IPS-15b (cell line): ENCODE data around the gene RBM19.

Source experiments
- H3K27me3 ChIP-seq: one replicate; pipeline ENCODE4 v1.6.1; 2013; ENCODE audit warnings: low read length; ENCODE audit not compliant: control insufficient read depth, insufficient read depth
- H3K36me3 ChIP-seq: one replicate; pipeline ENCODE4 v1.6.1; 2013; ENCODE audit warnings: low read length; ENCODE audit not compliant: control insufficient read depth, insufficient read depth
- H3K4me1 ChIP-seq: one replicate; pipeline ENCODE4 v1.6.1; 2013; ENCODE audit warnings: mild to moderate bottlenecking, low read length; ENCODE audit not compliant: control insufficient read depth, insufficient read depth
- H3K4me3 ChIP-seq: one replicate; pipeline ENCODE4 v1.5.1; 2013; ENCODE audit warnings: low read depth, low read length
- H3K9ac ChIP-seq: one replicate; pipeline ENCODE4 v1.6.1; 2013; ENCODE audit warnings: low read depth, mild to moderate bottlenecking, low read length
- H3K9me3 ChIP-seq: one replicate; pipeline ENCODE4 v1.6.1; 2013; ENCODE audit warnings: mild to moderate bottlenecking, low read length; ENCODE audit not compliant: control insufficient read depth, insufficient read depth

Gene RBM19

GRCh38 chr12:113965951-113966797, at the start of gene RBM19:
TSS of gene RBM19 (minus strand) at chr12:113966325. CDS start at chr12:113966227, 98 bp downstream.
- peak within 1 kb of the TSS; percentile 80 for H3K9ac ChIP-seq
- peak within 1 kb of the TSS; percentile 95 for H3K4me3 ChIP-seq
- peaks cover 5% of the 10 kb centered on the region for H3K4me1 ChIP-seq
- no peaks in the 10 kb centered on the region for H3K9me3 ChIP-seq
- no peaks in the 10 kb centered on the region for H3K36me3 ChIP-seq
- H3K27me3 ChIP-seq: no peaks in the 10 kb centered on the region

- Histone ChIP-seq H3K4me1 (no peaks in the 10 kb centered on the region), H3K36me3 (no peaks in the 10 kb centered on the region), H3K27me3 (peaks cover 17% of the 10 kb centered on the region), H3K4me3 (no peak overlapping the region), H3K9me3 (no peaks in the 10 kb centered on the region), H3K9ac (no peak overlapping the region)
Observed at GRCh38 chr12:114015851-114016250, 49.7 kb upstream of the RBM19 start.

- H3K9ac ChIP-seq: no peak overlapping the region
- no peak overlapping the region for H3K4me3 ChIP-seq
- peaks cover 17% of the 10 kb centered on the region for H3K27me3 ChIP-seq
Observed at GRCh38 chr12:114013575-114014345, 47.6 kb upstream of the RBM19 start.

GRCh38 chr12:114012744-114013431, 46.8 kb upstream of the RBM19 start:
- H3K4me3 ChIP-seq: no peak overlapping the region
- no peak overlapping the region for H3K9ac ChIP-seq
- H3K9me3 ChIP-seq: no peaks in the 10 kb centered on the region
- H3K4me1 ChIP-seq: no peaks in the 10 kb centered on the region
- no peaks in the 10 kb centered on the region for H3K36me3 ChIP-seq
- H3K27me3 ChIP-seq: peaks cover 17% of the 10 kb centered on the region

More at GRCh38 chr12:114013575-114014345, 47.6 kb upstream of the RBM19 start:
- H3K36me3 ChIP-seq: no peaks in the 10 kb centered on the region
- no peaks in the 10 kb centered on the region for H3K4me1 ChIP-seq
- H3K9me3 ChIP-seq: no peaks in the 10 kb centered on the region

GRCh38 chr12:114011711-114012110, 45.6 kb upstream of the RBM19 start:
- Histone ChIP-seq H3K9me3 (no peaks in the 10 kb centered on the region), H3K36me3 (no peaks in the 10 kb centered on the region), H3K27me3 (peaks cover 12% of the 10 kb centered on the region), H3K4me3 (no peak overlapping the region), H3K9ac (no peak overlapping the region), H3K4me1 (no peaks in the 10 kb centered on the region)

GRCh38 chr12:114006482-114007425, 40.6 kb upstream of the RBM19 start:
- H3K9me3 ChIP-seq: no peaks in the 10 kb centered on the region
- H3K9ac ChIP-seq: no peak overlapping the region
- peaks cover 6% of the 10 kb centered on the region for H3K27me3 ChIP-seq
- H3K36me3 ChIP-seq: no peaks in the 10 kb centered on the region
- H3K4me1 ChIP-seq: no peaks in the 10 kb centered on the region
- no peak overlapping the region for H3K4me3 ChIP-seq

- H3K4me1 ChIP-seq: no peaks in the 10 kb centered on the region
- H3K4me3 ChIP-seq: no peak overlapping the region
- no peaks in the 10 kb centered on the region for H3K27me3 ChIP-seq
- H3K9ac ChIP-seq: no peak overlapping the region
- no peaks in the 10 kb centered on the region for H3K36me3 ChIP-seq
- H3K9me3 ChIP-seq: no peaks in the 10 kb centered on the region
Observed at GRCh38 chr12:114004402-114004801, 38.3 kb upstream of the RBM19 start.

GRCh38 chr12:114003286-114003685, 37.2 kb upstream of the RBM19 start:
- H3K4me3 ChIP-seq: no peak overlapping the region
- peaks cover 3% of the 10 kb centered on the region for H3K27me3 ChIP-seq
- H3K9ac ChIP-seq: no peak overlapping the region
- no peaks in the 10 kb centered on the region for H3K4me1 ChIP-seq
- no peaks in the 10 kb centered on the region for H3K9me3 ChIP-seq
- no peaks in the 10 kb centered on the region for H3K36me3 ChIP-seq

GRCh38 chr12:114001511-114002340, 35.6 kb upstream of the RBM19 start:
- Histone ChIP-seq H3K27me3 (peaks cover 6% of the 10 kb centered on the region), H3K9me3 (no peaks in the 10 kb centered on the region), H3K4me1 (no peaks in the 10 kb centered on the region), H3K36me3 (no peaks in the 10 kb centered on the region), H3K4me3 (no peak overlapping the region), H3K9ac (no peak overlapping the region)

GRCh38 chr12:114000861-114001260, 34.7 kb upstream of the RBM19 start:
- Histone ChIP-seq H3K9me3 (no peaks in the 10 kb centered on the region), H3K9ac (no peak overlapping the region), H3K27me3 (peaks cover 10% of the 10 kb centered on the region), H3K4me1 (no peaks in the 10 kb centered on the region), H3K36me3 (no peaks in the 10 kb centered on the region), H3K4me3 (no peak overlapping the region)
